PC-3 (cell line): Measurements from ENCODE around the gene RIOK2. TPM values are rescaled to one million over a fixed set of nuclear protein-coding genes. Genes with fewer than 3 reads are reported as not detected.

ENCODE experiments used
- ATAC-seq: fragments of 200-7000 bp; cut with Tn5 transposase; 2 replicates; pipeline ENCODE4 v1.9.1; 2020; ENCODE audit warnings: mild to moderate bottlenecking, moderate library complexity
- BruUV-seq: library from RNA; stranded (reverse); fragments of 400-500 nt; replicated peaks from 2 replicates; lab custom pipeline; 2021; lab: Mats Ljungman, UMichigan
- CTCF ChIA-PET: fragments of 300-600 bp; sonication (Branson Sonifier 250); formaldehyde crosslinking; loops from one replicate; lab custom pipeline; 2022; ENCODE audit warnings: antibody characterized with exemption; lab: Charles Lee
- POLR2A ChIA-PET: fragments of 300-600 bp; sonication (Branson Sonifier 250); formaldehyde crosslinking; loops from one replicate; lab custom pipeline; 2022; ENCODE audit warnings: antibody characterized with exemption; ENCODE audit not compliant: unreplicated experiment; lab: Charles Lee
- DNase-seq: peaks from one replicate; pipeline ENCODE4 v3.0.0-alpha.2; 2015
- H2AFZ ChIP-seq: fragments of 300-600 bp; sonication (generic); 2 replicates; pipeline ENCODE4 v1.6.0; 2016; ENCODE audit warnings: antibody characterized with exemption, low read length
- H3F3A ChIP-seq: fragments of 300-600 bp; sonication (generic); one replicate; pipeline ENCODE4 v1.6.0; 2017; ENCODE audit warnings: antibody characterized with exemption, low read length, control low read depth, mild to moderate bottlenecking; ENCODE audit not compliant: unreplicated experiment
- H3K27ac ChIP-seq: fragments of 300-600 bp; sonication (generic); 2 replicates; pipeline ENCODE4 v1.5.1; 2016; ENCODE audit warnings: mild to moderate bottlenecking, low read length
- H3K27me3 ChIP-seq: fragments of 300-600 bp; sonication (generic); 2 replicates; pipeline ENCODE4 v1.6.1; 2016; ENCODE audit warnings: low read length, mixed read lengths
- H3K36me3 ChIP-seq: fragments of 300-600 bp; sonication (generic); 2 replicates; pipeline ENCODE4 v1.6.1; 2016; ENCODE audit warnings: low read depth, mixed run types, low read length, mixed read lengths
- H3K4me1 ChIP-seq: fragments of 300-600 bp; sonication (generic); 2 replicates; pipeline ENCODE4 v1.5.1; 2016; ENCODE audit warnings: low read length; ENCODE audit not compliant: insufficient read depth
- H3K4me2 ChIP-seq: fragments of 300-600 bp; sonication (generic); 2 replicates; pipeline ENCODE4 v1.6.0; 2016; ENCODE audit warnings: low read length
- H3K4me3 ChIP-seq: fragments of 300-600 bp; sonication (generic); 2 replicates; pipeline ENCODE4 v1.5.1; 2016; ENCODE audit warnings: mild to moderate bottlenecking, low read length, mixed read lengths
- H3K79me2 ChIP-seq: fragments of 300-600 bp; sonication (generic); 2 replicates; pipeline ENCODE4 v1.6.1; 2017; ENCODE audit warnings: low read length, mixed read lengths
- H3K9ac ChIP-seq: fragments of 300-600 bp; sonication (generic); 2 replicates; pipeline ENCODE4 v1.6.0; 2016; ENCODE audit warnings: mild to moderate bottlenecking, low read length
- H3K9me2 ChIP-seq: fragments of 300-600 bp; sonication (generic); replicated peaks from 2 replicates; pipeline ENCODE4 v1.6.1; 2016; ENCODE audit warnings: mixed run types, low read length, mixed read lengths
- H3K9me3 ChIP-seq: fragments of 300-600 bp; sonication (generic); 2 replicates; pipeline ENCODE4 v1.6.1; 2016; ENCODE audit warnings: low read length, mixed read lengths
- H4K20me1 ChIP-seq: fragments of 300-600 bp; sonication (generic); 2 replicates; pipeline ENCODE4 v1.6.1; 2016; ENCODE audit warnings: low read length, mixed read lengths
- CTCF ChIP-seq: fragments of 300-600 bp; sonication (generic); conservative IDR thresholded peaks from 2 replicates; pipeline ENCODE4 v1.5.1; 2017; ENCODE audit warnings: antibody characterized with exemption, low read depth, mild to moderate bottlenecking, low read length
- EZH2 ChIP-seq: fragments of 300-600 bp; sonication (generic); IDR thresholded peaks from one replicate; pipeline ENCODE4 v1.6.1; 2017; ENCODE audit warnings: antibody characterized with exemption, mild to moderate bottlenecking, low read length; ENCODE audit not compliant: unreplicated experiment
- EZH2phosphoT487 ChIP-seq: fragments of 300-600 bp; sonication (generic); IDR thresholded peaks from 2 replicates; pipeline ENCODE4 v1.6.1; 2018; ENCODE audit warnings: mild to moderate bottlenecking, antibody characterized with exemption, low read length, borderline replicate concordance
- intact Hi-C: fragments of 100-400 bp; cut with micrococcal nuclease; formaldehyde crosslinking; loops from 2 replicates; pipeline ENCODE4 v1.9.0; 2023
- total RNA-seq: library from RNA; depleted of rRNA; stranded (reverse); fragments of >200 nt; gene quantifications from 2 replicates; pipeline ENCODE4 v1.2.3, GENCODE V29; 2014

The RIOK2 gene
- total RNA-seq, 1 experiment from 2014 or later: 16.1 TPM

- POLR2A ChIA-PET: no interaction called here
- H3F3A ChIP-seq: no peaks in the 10 kb centered on the region
- intact Hi-C loops: loop anchor here (2.0 to 10.0 kb wide), 5 partner anchors 15 to 1119 kb away; no protein-coding TSS in a partner anchor
- H3K79me2 ChIP-seq: no peaks in the 10 kb centered on the region
- DNase-seq (no peak), ATAC-seq (no peak)
- TF ChIP-seq EZH2: no peak
- TF ChIP-seq EZH2phosphoT487: no peak
- no peak for TF ChIP-seq CTCF
- H3K9me2 ChIP-seq: no peaks in the 10 kb centered on the region
- H3K9me3 ChIP-seq: no peaks in the 10 kb centered on the region
- H4K20me1 ChIP-seq: no peaks in the 10 kb centered on the region
- H3K36me3 ChIP-seq: no peaks in the 10 kb centered on the region
- CTCF ChIA-PET: interaction anchor here (0.6 kb wide), 1 partner anchor 422 kb away, joined by 6 read pairs; the partner anchor contains the start of gene ERAP1
- H3K9ac ChIP-seq: no peak overlapping the region
- H3K4me3 ChIP-seq: no peak overlapping the region
- H3K4me1 ChIP-seq: peaks cover 9% of the 10 kb centered on the region; the same call in 1 of the 2 replicates
- BruUV-seq: no TSS peak
- H3K27me3 ChIP-seq: no peaks in the 10 kb centered on the region
- no peak overlapping the region for H3K27ac ChIP-seq
- no peak overlapping the region for H2AFZ ChIP-seq
- no peak overlapping the region for H3K4me2 ChIP-seq
Measured at GRCh38 chr5:97229688-97230285, 46.7 kb upstream of the RIOK2 start.

DNA sequence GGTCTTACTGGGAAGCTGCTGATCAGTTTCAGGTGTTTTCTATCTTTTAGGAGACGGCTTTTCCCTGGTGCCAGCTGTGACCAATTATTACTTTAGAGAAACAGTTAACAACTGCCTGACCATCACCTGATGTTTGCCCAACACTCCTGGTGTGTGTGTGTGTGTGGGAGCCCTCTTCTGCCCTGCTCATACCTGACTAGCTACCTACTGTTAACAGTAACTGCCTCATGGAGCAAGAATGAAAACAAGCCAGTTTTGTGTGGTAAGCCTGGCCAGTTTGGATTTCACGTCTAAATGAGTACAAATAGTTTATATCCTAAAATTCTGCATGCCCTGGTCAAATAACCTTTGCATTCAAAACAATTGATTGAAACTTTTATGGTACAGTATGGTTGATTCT is 46.1 kb upstream of the RIOK2 start:
- no peak for TF ChIP-seq CTCF
- TF ChIP-seq EZH2: no peak
- no peak for TF ChIP-seq EZH2phosphoT487
- DNase-seq (peak; percentile 44), ATAC-seq (peak; percentile 10; the same call in 1 of the 2 replicates)
- Histone ChIP-seq H3K79me2 (no peaks in the 10 kb centered on the region), H3K9me2 (no peaks in the 10 kb centered on the region), H3K36me3 (no peaks in the 10 kb centered on the region), H3K9me3 (no peaks in the 10 kb centered on the region), H3K4me2 (no peak overlapping the region), H3K27me3 (no peaks in the 10 kb centered on the region), H3K4me1 (peaks cover 13% of the 10 kb centered on the region; the same call in 1 of the 2 replicates), H2AFZ (no peak overlapping the region), H3K9ac (no peak overlapping the region), H3F3A (no peaks in the 10 kb centered on the region), H3K27ac (no peak overlapping the region), H3K4me3 (no peak overlapping the region), H4K20me1 (no peaks in the 10 kb centered on the region)
- intact Hi-C loops: no loop called here
- CTCF ChIA-PET: no interaction called here
- POLR2A ChIA-PET: no interaction called here
- BruUV-seq: no TSS peak

GRCh38 chr5:97225222-97225621 is 42.2 kb upstream of the RIOK2 start:
- Histone ChIP-seq H3K27me3 (no peaks in the 10 kb centered on the region), H4K20me1 (no peaks in the 10 kb centered on the region), H3F3A (no peaks in the 10 kb centered on the region), H2AFZ (no peak overlapping the region), H3K9ac (no peak overlapping the region), H3K9me3 (no peaks in the 10 kb centered on the region), H3K36me3 (no peaks in the 10 kb centered on the region), H3K4me2 (no peak overlapping the region), H3K79me2 (no peaks in the 10 kb centered on the region), H3K9me2 (no peaks in the 10 kb centered on the region), H3K4me1 (peaks cover 22% of the 10 kb centered on the region), H3K4me3 (no peak overlapping the region), H3K27ac (no peak overlapping the region)
- intact Hi-C loops: loop anchor here (2.0 kb wide), 2 partner anchors 42 to 1546 kb away; partner anchors contain the start of gene RIOK2
- TF ChIP-seq EZH2phosphoT487: no peak
- no peak for TF ChIP-seq CTCF
- TF ChIP-seq EZH2: no peak
- DNase-seq: no peak
- BruUV-seq: no TSS peak
- ChIA-PET CTCF (no interaction called here), POLR2A (no interaction called here)
- ATAC-seq: no peak
